Heart left ventricle (tissue), 13 donors: ENCODE measurements around the gene SIL1.

Experiments used
- POLR2A ChIP-seq, 2 donors: fragments of 450-650 bp; IDR thresholded peaks; one replicate each; pipeline ENCODE4 v1.6.1; 2017; ENCODE audit warnings: antibody characterized with exemption in 2 of 2, mild to moderate bottlenecking in 2 of 2, moderate library complexity in 2 of 2
- TF ChIP-seq, protein P1 (sequence below), 12 donors: fragments of 200-600 bp; sonication (generic) in 4 of 12; IDR thresholded peaks; one replicate each; pipeline versions ENCODE4 v1.5.0 to v1.8.0; 2018 to 2022; ENCODE audit warnings: antibody characterized with exemption in 12 of 12, mild to moderate bottlenecking in 5 of 12
- donor health status: ischemic (EF 13 %, LVEDD 7.1; RV severe dilation, severe dysfunction).
- donor health status: DM: no; HTN: yes; CAD: no.
- donor health status: DM: no; HTN: no; CAD: no.
- donor health status: ischemic (EF 25% LVEDD 6.9; RV normal size, moderate dysfunction).
- donor health status: ischemic (EF 25% LVEDD 5.7; RV mildly dilated, moderate dysfunction).
- donor health status: ischemic (EF 35%, LVEDD 5.7; RV mildly dilated, moderate dysfunction).
- donor health status: nonischemic (EF 11% LVEDD 7.7; RV severe dilation, severe dysfunction).
- donor health status: DM: yes; HTN: yes; CAD: no.
- donor health status: PGD.
- donor health status: ischemic (EF 29% LVEDD 5.4; RV normal size, mild dysfunction).
- donor health status: nonischemic (EF 23%, LVEDD 6.1; RV moderate dilation, normal function).

DNA sequence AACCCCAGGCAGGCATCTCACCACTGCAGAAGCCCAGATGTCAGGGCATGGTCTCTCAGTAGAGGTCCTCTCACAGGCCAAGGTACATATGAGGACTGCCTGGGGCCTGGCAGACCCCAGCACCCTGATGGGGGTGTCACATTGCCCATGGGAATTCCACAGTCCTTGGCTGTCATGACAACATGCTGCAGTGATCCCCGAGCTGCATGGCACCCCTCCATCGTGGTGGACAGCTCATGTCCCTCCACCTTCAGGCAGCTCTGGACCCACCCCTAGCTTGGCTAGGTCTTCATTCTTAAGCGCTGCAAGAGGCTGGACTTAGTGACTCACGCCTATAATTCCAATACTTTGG lies 249.0 kb downstream of the SIL1 start:
- TF ChIP-seq, protein P1, sequence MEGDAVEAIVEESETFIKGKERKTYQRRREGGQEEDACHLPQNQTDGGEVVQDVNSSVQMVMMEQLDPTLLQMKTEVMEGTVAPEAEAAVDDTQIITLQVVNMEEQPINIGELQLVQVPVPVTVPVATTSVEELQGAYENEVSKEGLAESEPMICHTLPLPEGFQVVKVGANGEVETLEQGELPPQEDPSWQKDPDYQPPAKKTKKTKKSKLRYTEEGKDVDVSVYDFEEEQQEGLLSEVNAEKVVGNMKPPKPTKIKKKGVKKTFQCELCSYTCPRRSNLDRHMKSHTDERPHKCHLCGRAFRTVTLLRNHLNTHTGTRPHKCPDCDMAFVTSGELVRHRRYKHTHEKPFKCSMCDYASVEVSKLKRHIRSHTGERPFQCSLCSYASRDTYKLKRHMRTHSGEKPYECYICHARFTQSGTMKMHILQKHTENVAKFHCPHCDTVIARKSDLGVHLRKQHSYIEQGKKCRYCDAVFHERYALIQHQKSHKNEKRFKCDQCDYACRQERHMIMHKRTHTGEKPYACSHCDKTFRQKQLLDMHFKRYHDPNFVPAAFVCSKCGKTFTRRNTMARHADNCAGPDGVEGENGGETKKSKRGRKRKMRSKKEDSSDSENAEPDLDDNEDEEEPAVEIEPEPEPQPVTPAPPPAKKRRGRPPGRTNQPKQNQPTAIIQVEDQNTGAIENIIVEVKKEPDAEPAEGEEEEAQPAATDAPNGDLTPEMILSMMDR (IDR thresholded peaks at IDR 0.05) = no peak
- no peak for TF ChIP-seq POLR2A (IDR thresholded peaks at IDR 0.05)
